HG03139 (cell line): ENCODE data around the gene AMBN.
A peak's percentile ranks its signal among the peaks of the same experiment; 100 is the strongest.

Experiments
- ATAC-seq: cut with Tn5 transposase; IDR thresholded peaks from one replicate; pipeline ENCODE4 v1.9.1; 2021; ENCODE audit not compliant: unreplicated experiment

The AMBN gene

GRCh38 chr4:70591955-70592582 is at the start of gene AMBN:
Gene AMBN, plus strand, starts transcription at chr4:70592256. Its CDS starts 103 bp downstream, at chr4:70592359.
- no peak for ATAC-seq

GRCh38 chr4:70544279-70544868 is 47.7 kb upstream of the AMBN start:
- peak; percentile 74 for ATAC-seq

- ATAC-seq: no peak
Measured at GRCh38 chr4:70556856-70557255, 35.2 kb upstream of the AMBN start.

GRCh38 chr4:70559211-70559830 is 32.7 kb upstream of the AMBN start:
- ATAC-seq: peak; percentile 70

GRCh38 chr4:70559924-70560323 is 32.1 kb upstream of the AMBN start:
- ATAC-seq: no peak

GRCh38 chr4:70564033-70564432 is 28.0 kb upstream of the AMBN start:
- no peak for ATAC-seq

GRCh38 chr4:70570796-70571195 is 21.3 kb upstream of the AMBN start:
- ATAC-seq: no peak

GRCh38 chr4:70571772-70572171 is 20.3 kb upstream of the AMBN start:
- ATAC-seq: no peak

- ATAC-seq: no peak
Measured at GRCh38 chr4:70575964-70576363, 16.1 kb upstream of the AMBN start.

- no peak for ATAC-seq
Measured at GRCh38 chr4:70577220-70577927, 14.7 kb upstream of the AMBN start.

GRCh38 chr4:70581980-70582379 is 10.1 kb upstream of the AMBN start:
- ATAC-seq: no peak

GRCh38 chr4:70583952-70584834 is 7.9 kb upstream of the AMBN start:
- ATAC-seq: no peak

- no peak for ATAC-seq
Measured at GRCh38 chr4:70586841-70587240, 5.2 kb upstream of the AMBN start.

GRCh38 chr4:70589785-70590184 is 2.3 kb upstream of the AMBN start:
- peak; percentile 94 for ATAC-seq

GRCh38 chr4:70594196-70594595 is 2.1 kb downstream of the AMBN start:
- no peak for ATAC-seq

- ATAC-seq: no peak
Measured at GRCh38 chr4:70600305-70600704, 8.2 kb downstream of the AMBN start.

- ATAC-seq: no peak
Measured at GRCh38 chr4:70600977-70601376, 8.9 kb downstream of the AMBN start.

- ATAC-seq: peak; percentile 98
Measured at GRCh38 chr4:70601422-70602039, 9.5 kb downstream of the AMBN start.

GRCh38 chr4:70603856-70604255 is 11.8 kb downstream of the AMBN start:
- ATAC-seq: no peak

GRCh38 chr4:70606459-70606858 is 14.4 kb downstream of the AMBN start:
- ATAC-seq: no peak
